Keratinocyte (primary cell): ENCODE results near the gene ERCC8. TPM values are rescaled to one million over a fixed set of nuclear protein-coding genes. Genes with fewer than 3 reads are reported as not detected.
"Not testable (repeated sequence)": the region's sequence is repeated elsewhere in the genome, so short reads cannot be mapped to it uniquely, and the experiment has no call there.

ENCODE experiments used
- DNase-seq: peaks from one replicate; pipeline ENCODE4 v3.0.0-alpha.2; 2011; ENCODE audit warnings: low read depth, missing footprints, low spot score
- FAIRE-seq: peaks from 2 replicates; lab custom pipeline; 2011; peaks lifted over from hg19 to GRCh38; lab: Jason Lieb, UNC
- H2AFZ ChIP-seq: 2 replicates; pipeline ENCODE4 v1.6.0; 2012; ENCODE audit warnings: low read length, control low read depth, inconsistent platforms; ENCODE audit not compliant: control insufficient read depth
- H3K27ac ChIP-seq: 2 replicates; pipeline ENCODE4 v1.5.1; 2011; ENCODE audit warnings: low read length; ENCODE audit not compliant: control insufficient read depth, insufficient read depth
- H3K27me3 ChIP-seq: 3 replicates; pipeline ENCODE4 v1.6.0; 2011; ENCODE audit warnings: low read length; ENCODE audit not compliant: control insufficient read depth, insufficient read depth; ENCODE audit errors: extremely low read depth
- H3K36me3 ChIP-seq, 2 experiments: 2 replicates in 1 of 2; 3 replicates in 1 of 2; pipeline ENCODE4 v1.5.1; 2011; ENCODE audit warnings: low read length in 2 of 2, mild to moderate bottlenecking in 1 of 2; ENCODE audit not compliant: control insufficient read depth in 2 of 2, insufficient read depth in 2 of 2; ENCODE audit errors: extremely low read depth in 1 of 2
- H3K4me1 ChIP-seq: 3 replicates; pipeline ENCODE4 v1.5.1; 2011; ENCODE audit warnings: low read length; ENCODE audit not compliant: control insufficient read depth, insufficient read depth; ENCODE audit errors: extremely low read depth
- H3K4me2 ChIP-seq: 3 replicates; pipeline ENCODE4 v1.6.0; 2011; ENCODE audit warnings: low read depth, low read length; ENCODE audit not compliant: control insufficient read depth, insufficient read depth; ENCODE audit errors: extremely low read depth
- H3K4me3 ChIP-seq, 3 experiments: fragments of 200-600 bp in 1 of 3; sonication (generic) in 1 of 3; 2 replicates in 2 of 3; 3 replicates in 1 of 3; pipeline ENCODE4 v1.5.1; 2011 to 2016; ENCODE audit warnings: low read length in 3 of 3, mild to moderate bottlenecking in 3 of 3, control low read depth in 2 of 3, inconsistent platforms in 1 of 3, low read depth in 1 of 3, mixed read lengths in 1 of 3, mixed run types in 1 of 3, moderate library complexity in 1 of 3; ENCODE audit not compliant: control insufficient read depth in 2 of 3, insufficient read depth in 2 of 3; ENCODE audit errors: extremely low read depth in 1 of 3
- H3K79me2 ChIP-seq: 2 replicates; pipeline ENCODE4 v1.6.0; 2012; ENCODE audit warnings: low read length; ENCODE audit not compliant: control insufficient read depth, insufficient read depth
- H3K9ac ChIP-seq: 3 replicates; pipeline ENCODE4 v1.6.0; 2011; ENCODE audit warnings: low read length; ENCODE audit not compliant: control insufficient read depth, insufficient read depth; ENCODE audit errors: extremely low read depth
- H3K9me1 ChIP-seq: 3 replicates; pipeline ENCODE4 v1.6.0; 2011; ENCODE audit warnings: low read length; ENCODE audit not compliant: control insufficient read depth, insufficient read depth; ENCODE audit errors: extremely low read depth
- H3K9me3 ChIP-seq: 2 replicates; pipeline ENCODE4 v1.5.1; 2012; ENCODE audit warnings: low read depth, low read length; ENCODE audit not compliant: control insufficient read depth
- H4K20me1 ChIP-seq: 3 replicates; pipeline ENCODE4 v1.6.0; 2011; ENCODE audit warnings: low read length; ENCODE audit not compliant: control insufficient read depth, insufficient read depth; ENCODE audit errors: extremely low read depth
- EZH2 ChIP-seq: IDR thresholded peaks from one replicate; pipeline ENCODE4 v1.6.1; 2012; ENCODE audit warnings: inconsistent platforms, mild to moderate bottlenecking, low read length, moderate library complexity
- dilution Hi-C: fragments of 300-500 bp; cut with MboI; formaldehyde crosslinking; loops from one replicate; pipeline ENCODE4 v1.7.0; 2020; ENCODE audit warnings: low sequenced_read_pairs; ENCODE audit not compliant: extremely low pct_ligation_motif_present
- polyA plus RNA-seq, 5 experiments: library from polyadenylated mRNA; depleted of rRNA in 3 of 5; stranded (reverse) in 3 of 5; stranded (forward) in 1 of 5; unstranded in 1 of 5; fragments of >200 nt; gene quantifications; 1 replicate in 1 of 5; 2 replicates in 3 of 5; 3 replicates in 1 of 5; pipeline versions ENCODE4 v1.2.1 to v1.2.3, GENCODE V29; 2011 to 2012; ENCODE audit warnings: missing spikeins in 2 of 5, low read depth in 1 of 5, low replicate concordance in 1 of 5
- TF ChIP-seq, protein P1 (sequence below), 3 experiments: IDR thresholded peaks in 1 of 3; conservative IDR thresholded peaks in 1 of 3; optimal IDR thresholded peaks in 1 of 3; 2 replicates in 2 of 3; 3 replicates in 1 of 3; pipeline versions ENCODE3 to v1.5.1; 2011; ENCODE audit warnings: low read length in 3 of 3, mild to moderate bottlenecking in 3 of 3, moderate library complexity in 2 of 3, control low read depth in 1 of 3, inconsistent platforms in 1 of 3; ENCODE audit not compliant: insufficient read depth in 2 of 3; ENCODE audit errors: extremely low read depth in 1 of 3

ERCC8 gene
- polyA plus RNA-seq, 1 donor (not counting 4 experiments of a cell fraction or from before 2014, with no cell fraction given): 16.6 TPM

DNA sequence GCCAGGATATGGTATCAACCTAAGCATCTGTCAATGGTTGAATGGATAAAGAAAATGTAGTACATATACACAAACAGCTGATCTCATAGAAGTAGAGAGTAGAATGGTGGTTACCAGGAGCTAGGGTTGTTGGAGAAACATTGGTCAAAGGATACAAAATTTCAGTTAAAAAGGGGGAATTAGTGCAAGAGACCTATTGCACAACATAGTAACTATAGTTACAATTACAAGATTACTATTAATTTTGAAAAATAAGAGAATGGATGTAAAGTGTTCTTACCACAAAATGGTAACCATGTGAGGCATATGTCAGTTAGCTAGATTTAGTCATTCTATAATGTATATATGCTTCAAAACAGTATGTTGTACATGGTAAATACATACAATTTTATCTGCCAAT lies 72.0 kb downstream of the ERCC8 start:
- Histone ChIP-seq H3K79me2 (no peaks in the 10 kb centered on the region), H3K27me3 (no peaks in the 10 kb centered on the region), H3K36me3 (no peaks in the 10 kb centered on the region), H3K4me3 (no peak overlapping the region), H3K4me2 (no peak overlapping the region), H4K20me1 (no peaks in the 10 kb centered on the region), H3K9ac (no peak overlapping the region), H3K9me3 (no peaks in the 10 kb centered on the region), H3K27ac (no peak overlapping the region), H3K9me1 (no peaks in the 10 kb centered on the region), H3K4me1 (no peaks in the 10 kb centered on the region), H2AFZ (no peak overlapping the region)
- dilution Hi-C loops: no loop called here
- no peak for DNase-seq
- no peak for FAIRE-seq
- TF ChIP-seq, protein P1, sequence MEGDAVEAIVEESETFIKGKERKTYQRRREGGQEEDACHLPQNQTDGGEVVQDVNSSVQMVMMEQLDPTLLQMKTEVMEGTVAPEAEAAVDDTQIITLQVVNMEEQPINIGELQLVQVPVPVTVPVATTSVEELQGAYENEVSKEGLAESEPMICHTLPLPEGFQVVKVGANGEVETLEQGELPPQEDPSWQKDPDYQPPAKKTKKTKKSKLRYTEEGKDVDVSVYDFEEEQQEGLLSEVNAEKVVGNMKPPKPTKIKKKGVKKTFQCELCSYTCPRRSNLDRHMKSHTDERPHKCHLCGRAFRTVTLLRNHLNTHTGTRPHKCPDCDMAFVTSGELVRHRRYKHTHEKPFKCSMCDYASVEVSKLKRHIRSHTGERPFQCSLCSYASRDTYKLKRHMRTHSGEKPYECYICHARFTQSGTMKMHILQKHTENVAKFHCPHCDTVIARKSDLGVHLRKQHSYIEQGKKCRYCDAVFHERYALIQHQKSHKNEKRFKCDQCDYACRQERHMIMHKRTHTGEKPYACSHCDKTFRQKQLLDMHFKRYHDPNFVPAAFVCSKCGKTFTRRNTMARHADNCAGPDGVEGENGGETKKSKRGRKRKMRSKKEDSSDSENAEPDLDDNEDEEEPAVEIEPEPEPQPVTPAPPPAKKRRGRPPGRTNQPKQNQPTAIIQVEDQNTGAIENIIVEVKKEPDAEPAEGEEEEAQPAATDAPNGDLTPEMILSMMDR (optimal IDR thresholded peaks at IDR 0.05 in 1 of 3, IDR thresholded peaks at IDR 0.05 in 1 of 3, conservative IDR thresholded peaks at IDR 0.05 in 1 of 3; ENCODE audit: extremely low read depth in 1 of 3, insufficient read depth in 2 of 3, low read length in 3 of 3): no peak
- no peak for TF ChIP-seq EZH2

DNA sequence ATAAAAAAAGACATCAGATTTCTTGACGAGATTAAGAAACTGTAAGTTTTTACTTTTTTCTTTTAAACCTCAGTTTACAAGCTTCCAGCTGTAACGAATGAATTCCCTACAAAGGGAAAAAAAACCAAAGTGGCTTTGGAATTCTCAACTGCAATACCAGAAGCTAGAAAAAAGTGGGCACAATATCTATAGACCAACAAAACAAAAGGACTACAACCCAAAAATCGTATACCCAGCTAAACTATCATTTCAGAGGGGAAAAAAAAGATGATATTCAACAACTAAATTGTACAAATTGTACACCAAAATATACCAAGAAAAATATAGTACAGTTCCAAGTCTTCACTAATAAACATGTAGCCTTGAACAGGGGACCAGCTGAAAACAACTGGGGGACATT lies 74.0 kb downstream of the ERCC8 start:
- no peak for FAIRE-seq

DNA sequence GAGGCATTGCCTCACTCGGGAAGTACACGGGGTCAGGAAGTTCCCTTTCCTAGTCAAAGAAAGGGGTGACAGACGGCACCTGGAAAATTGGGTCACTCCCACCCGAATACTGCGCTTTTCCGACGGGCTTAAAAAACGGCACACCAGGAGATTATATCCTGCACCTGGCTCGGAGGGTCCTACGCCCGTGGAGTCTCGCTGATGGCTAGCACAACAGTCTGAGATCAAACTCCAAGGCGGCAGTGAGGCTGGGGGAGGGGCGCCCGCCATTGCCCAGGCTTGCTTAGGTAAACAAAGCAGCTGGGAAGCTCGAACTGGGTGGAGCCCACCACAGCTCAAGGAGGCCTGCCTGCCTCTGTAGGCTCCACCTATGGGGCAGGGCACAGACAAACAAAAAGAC lies 84.3 kb downstream of the ERCC8 start:
- H3K4me1 ChIP-seq, H3K9me1 ChIP-seq, H3K4me3 ChIP-seq, H3K27ac ChIP-seq, H3K79me2 ChIP-seq, H3K9me3 ChIP-seq, H4K20me1 ChIP-seq, H3K27me3 ChIP-seq, DNase-seq, H3K9ac ChIP-seq, H3K4me2 ChIP-seq, H3K36me3 ChIP-seq, FAIRE-seq, dilution Hi-C loops, H2AFZ ChIP-seq: not testable (repeated sequence)

More for the DNA sequence above, 74.0 kb downstream of the ERCC8 start:
- H3K27ac ChIP-seq: no peak overlapping the region
- no peaks in the 10 kb centered on the region for H3K4me1 ChIP-seq
- dilution Hi-C loops: no loop called here
- no peaks in the 10 kb centered on the region for H3K27me3 ChIP-seq
- H3K9ac ChIP-seq: no peak overlapping the region
- H3K36me3 ChIP-seq: no peaks in the 10 kb centered on the region
- no peak overlapping the region for H2AFZ ChIP-seq
- no peak overlapping the region for H3K4me2 ChIP-seq
- no peaks in the 10 kb centered on the region for H3K79me2 ChIP-seq
- no peaks in the 10 kb centered on the region for H4K20me1 ChIP-seq
- H3K4me3 ChIP-seq: no peak overlapping the region
- H3K9me1 ChIP-seq: no peaks in the 10 kb centered on the region
- TF ChIP-seq EZH2: no peak
- TF ChIP-seq, protein P1 (optimal IDR thresholded peaks at IDR 0.05 in 1 of 3, IDR thresholded peaks at IDR 0.05 in 1 of 3, conservative IDR thresholded peaks at IDR 0.05 in 1 of 3; ENCODE audit: extremely low read depth in 1 of 3, insufficient read depth in 2 of 3, low read length in 3 of 3): no peak
- no peak for DNase-seq
- H3K9me3 ChIP-seq: no peaks in the 10 kb centered on the region
